GM21619 (cell line): ENCODE results near the gene SSUH2.

Experiments used
- ATAC-seq: cut with Tn5 transposase; IDR thresholded peaks from one replicate; pipeline ENCODE4 v1.9.1; 2021; ENCODE audit not compliant: unreplicated experiment

SSUH2 gene

GRCh38 chr3:8619548-8619947, 25.1 kb downstream of the SSUH2 start:
- ATAC-seq, result no peak

GRCh38 chr3:8618950-8619349, 25.6 kb downstream of the SSUH2 start:
- no peak for ATAC-seq

GRCh38 chr3:8617921-8618320, 26.7 kb downstream of the SSUH2 start:
- no peak for ATAC-seq

GRCh38 chr3:8610951-8611350, 33.6 kb downstream of the SSUH2 start:
- ATAC-seq, result no peak

- no peak for ATAC-seq
These were observed 35.7 kb downstream of the SSUH2 start for GRCh38 chr3:8608791-8609467.

DNA sequence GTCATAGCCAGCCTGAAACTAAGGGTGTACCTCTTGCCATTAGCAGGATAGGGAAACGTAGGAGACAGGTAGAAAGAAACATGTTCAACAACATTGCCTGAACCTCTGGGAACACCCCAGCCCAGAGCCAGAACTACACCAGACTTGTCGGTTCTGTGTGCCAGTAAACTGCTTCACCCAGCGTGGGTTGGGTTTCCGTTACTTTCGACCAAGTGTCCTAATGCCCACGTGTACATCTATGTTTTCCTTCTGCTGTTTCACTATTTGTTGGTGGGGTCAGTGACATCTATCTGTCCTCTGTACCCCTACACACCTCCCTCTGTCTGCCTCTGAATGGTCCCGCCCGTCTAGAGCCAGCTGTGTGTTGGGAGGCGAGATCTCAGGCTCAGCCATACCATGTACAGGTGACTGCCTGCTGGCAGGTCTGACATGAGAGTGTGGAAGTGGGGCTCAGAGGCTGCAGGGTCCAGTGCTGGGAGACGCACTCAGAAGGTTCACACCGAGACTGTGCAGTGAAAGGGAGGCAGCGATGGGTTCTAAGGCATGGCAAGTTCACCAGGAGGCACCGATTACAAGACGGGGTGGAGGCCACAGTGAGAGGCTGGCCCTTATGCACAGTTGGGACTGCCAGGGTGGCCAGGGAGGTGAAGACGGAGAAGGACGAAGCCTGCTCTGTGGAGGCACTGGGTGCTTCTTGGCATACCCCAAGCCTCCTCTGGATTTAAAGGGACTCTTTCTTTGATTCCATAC, 36.4 kb downstream of the SSUH2 start:
- ATAC-seq, result no peak

GRCh38 chr3:8607234-8608040, 37.2 kb downstream of the SSUH2 start:
- no peak for ATAC-seq

- no peak for ATAC-seq
These were observed 37.8 kb downstream of the SSUH2 start for GRCh38 chr3:8606701-8607231.

DNA sequence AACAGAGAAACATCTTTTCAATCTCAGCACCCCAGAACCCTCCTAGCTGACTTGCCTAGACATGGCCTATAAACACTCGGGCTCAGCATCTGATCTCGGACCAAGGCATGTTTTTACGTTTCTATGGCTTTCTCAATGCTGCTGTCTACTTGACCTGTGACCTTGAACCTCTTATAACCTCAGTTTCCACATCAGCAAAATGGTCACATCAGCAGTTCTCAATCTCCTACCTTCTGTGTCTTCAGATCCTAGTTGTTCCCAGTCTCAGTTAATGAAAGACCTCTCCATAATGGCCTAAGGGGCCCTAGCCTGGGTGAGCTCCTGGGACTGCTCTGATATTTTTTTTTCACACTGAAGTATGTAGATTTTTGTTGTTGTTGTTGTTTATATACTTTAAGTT, 39.6 kb downstream of the SSUH2 start:
- no peak for ATAC-seq

- ATAC-seq, result no peak
These were observed 40.6 kb downstream of the SSUH2 start for GRCh38 chr3:8604006-8604405.

GRCh38 chr3:8603115-8603710, 41.4 kb downstream of the SSUH2 start:
- ATAC-seq, result no peak

DNA sequence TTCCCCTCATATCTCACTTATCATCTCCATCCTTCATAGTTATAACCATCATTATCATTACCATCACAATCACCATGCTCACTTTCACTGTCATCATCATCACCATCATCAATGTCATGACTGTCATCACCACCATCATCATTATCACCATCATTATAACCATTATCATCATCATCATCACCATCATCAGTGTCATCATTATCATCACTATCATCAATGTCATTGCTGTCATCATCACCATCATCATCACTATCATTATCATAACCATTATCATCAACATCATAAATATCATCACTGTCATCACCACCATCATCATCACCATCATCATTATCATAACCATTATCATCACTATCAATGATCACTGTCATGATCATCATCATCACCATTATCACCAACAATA, 44.1 kb downstream of the SSUH2 start:
- ATAC-seq, result no peak

- ATAC-seq, result no peak
These were observed 45.5 kb downstream of the SSUH2 start for GRCh38 chr3:8599146-8599545.

DNA sequence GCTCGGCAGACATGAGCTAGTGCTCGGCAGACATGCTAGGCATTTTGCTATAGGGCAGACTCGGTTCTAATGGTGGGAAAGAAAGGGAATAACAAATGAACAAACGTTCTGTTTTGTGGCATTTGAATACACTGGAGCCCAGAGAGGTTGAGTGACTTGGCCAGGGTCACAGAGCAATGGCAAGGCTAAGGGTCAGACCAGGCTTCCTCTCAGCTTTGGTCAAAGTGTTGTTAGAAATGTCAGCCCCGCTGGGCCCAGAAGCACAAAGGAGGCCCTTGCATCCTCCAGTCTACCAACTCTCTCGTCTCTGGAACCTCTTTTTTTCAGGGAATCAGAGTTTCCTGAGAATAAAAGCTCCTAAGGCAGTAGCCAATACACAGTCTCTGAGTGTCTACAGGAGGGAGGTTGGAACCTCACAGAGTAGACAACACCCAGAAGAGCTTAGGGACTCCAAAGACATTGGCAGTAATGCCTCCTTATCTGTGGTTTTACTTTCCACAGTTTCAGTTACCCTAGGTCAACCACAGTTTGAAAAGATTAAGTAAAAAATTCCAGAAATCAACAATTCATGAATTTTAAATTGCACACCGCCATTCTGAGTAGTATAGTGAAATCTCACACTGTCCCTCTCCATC, 47.3 kb downstream of the SSUH2 start:
- ATAC-seq, result no peak

DNA sequence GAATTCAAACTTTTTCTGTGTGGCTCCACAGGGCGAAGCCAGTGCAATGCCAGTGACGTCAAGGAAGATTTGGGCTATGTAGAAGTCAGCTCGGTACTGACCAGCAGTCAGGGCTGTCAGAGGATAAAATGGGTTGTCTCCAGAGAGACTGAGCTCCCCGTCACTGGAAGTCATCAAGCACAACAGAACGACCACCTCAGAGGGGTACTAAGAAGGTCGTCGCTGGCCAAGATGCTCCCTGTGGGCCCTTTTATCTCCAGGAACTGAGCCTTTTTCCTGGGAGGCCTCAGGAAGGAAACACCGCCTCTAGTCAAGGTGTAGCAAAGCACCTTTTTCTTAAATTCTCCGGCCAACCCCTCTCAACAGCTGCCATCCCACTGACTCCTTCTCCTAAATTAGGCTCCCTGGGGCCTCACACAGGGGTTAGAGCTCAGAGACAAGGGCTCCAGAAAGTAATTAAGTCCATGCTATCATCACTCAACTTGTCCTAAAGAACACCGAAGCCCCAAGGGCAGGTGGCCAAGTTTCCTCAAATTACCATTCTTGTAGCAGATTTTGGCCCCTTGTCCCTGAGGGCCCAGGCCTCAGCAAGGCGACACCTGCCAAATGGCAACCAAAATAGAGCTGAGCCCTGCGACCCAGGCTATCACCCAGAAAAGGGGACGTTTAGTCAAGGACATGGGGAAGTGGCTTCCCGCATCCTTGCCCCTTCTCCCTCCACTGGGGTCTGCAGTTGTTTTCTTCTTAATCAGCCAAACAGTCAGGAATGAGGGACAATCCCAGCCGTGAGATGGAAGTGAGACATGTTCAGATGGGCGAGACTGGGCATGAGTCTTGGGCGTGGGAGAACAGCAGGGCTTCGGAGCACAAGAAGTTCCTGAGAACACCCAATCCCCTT, 48.0 kb downstream of the SSUH2 start:
- ATAC-seq, result no peak

DNA sequence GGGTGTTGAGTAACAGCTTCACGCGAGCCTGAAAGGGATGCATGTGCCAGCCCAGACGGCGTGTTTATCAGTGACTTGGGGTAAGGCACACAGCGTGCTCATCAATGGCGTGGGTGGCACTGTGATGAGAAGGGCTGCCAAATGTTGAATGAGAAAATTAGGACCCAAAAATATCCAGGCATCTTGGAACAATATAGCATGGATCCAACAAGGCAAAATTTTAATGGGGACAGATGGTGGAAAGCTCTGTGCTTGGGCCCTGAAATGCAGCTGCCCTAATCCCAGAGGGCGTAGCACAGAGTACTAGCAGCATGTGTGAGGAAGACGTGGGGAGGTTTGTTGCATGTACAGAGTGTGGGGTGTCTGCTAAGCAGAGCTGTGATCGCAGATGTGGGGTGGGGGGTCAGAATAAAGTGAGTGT, 48.9 kb downstream of the SSUH2 start:
- no peak for ATAC-seq

DNA sequence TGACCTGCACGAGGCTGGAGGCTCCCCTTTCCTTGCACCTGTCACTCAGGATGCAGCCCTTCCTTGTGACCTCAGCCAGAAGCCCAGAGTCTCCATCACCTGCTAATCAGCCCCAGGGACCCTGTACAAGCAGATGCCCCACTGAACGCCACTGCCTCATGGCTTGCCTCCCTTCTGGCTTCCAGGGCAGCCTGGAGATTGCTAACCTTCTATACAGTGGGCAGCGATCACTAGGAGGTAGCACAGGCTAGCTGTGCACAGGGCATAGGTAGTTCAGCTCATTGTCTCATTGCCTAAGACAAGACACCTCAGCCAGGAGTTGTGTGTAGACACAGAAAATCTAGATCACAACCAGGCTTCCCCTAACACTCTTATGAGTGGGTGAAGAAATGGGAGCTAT, 49.3 kb downstream of the SSUH2 start:
- ATAC-seq, result no peak

DNA sequence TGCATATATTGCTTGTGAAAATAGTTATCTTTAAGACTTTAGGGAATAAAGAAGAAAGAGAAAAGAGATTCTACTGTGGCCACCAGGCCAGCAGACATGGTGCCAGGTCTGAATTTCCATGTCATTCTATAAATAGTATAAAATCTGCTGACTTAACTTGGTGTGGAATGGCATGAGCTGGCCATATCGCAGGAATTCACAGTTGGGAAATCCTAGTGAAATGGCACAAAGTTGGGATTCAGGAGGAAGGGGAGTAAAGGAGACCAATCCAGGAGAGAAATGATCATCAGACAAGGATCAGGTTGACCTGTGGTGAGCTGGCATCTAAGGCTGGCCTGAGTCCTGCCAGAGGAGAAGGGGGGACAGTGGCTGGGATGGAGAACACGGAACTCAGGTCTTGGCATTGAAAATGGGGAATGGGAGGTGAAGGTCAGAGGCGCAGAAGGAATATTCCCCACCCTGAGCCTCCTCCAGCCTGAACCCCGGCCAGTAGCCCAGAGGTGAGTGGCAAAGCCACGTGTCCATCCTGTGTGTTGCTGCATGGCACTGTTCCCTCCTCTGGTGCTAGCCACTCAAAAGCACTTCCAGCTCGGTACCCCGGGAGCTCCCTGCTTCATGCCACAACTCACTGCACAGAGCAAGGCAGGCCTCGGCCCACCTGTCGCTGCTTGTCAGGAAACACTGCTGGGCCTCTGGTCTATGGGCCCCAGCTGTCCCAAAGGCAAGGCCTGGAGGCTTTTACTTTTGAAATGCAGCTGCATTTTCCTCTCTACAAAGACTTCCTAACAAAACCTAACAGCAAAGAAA, 51.4 kb downstream of the SSUH2 start:
- no peak for ATAC-seq
